Psoas muscle (tissue), 8 donors: Measurements from ENCODE around the gene PMIS2. TPM values are rescaled to one million over a fixed set of nuclear protein-coding genes. Genes with fewer than 3 reads are reported as not detected.
A peak's percentile ranks its signal among the peaks of the same experiment; 100 is the strongest.

ENCODE experiments used
- ATAC-seq, 4 donors: fragments of 200-7000 bp; cut with Tn5 transposase; one replicate each; pipeline ENCODE4 v1.9.1; 2020; ENCODE audit warnings: moderate library complexity in 3 of 4, mild to moderate bottlenecking in 2 of 4
- DNase-seq, 2 donors: peaks; one replicate each; pipeline ENCODE4 v3.0.0-alpha.2; 2020
- H3K27ac ChIP-seq: fragments of 200-600 bp; one replicate; pipeline ENCODE4 v1.8.0; 2022
- H3K27me3 ChIP-seq, 3 donors: fragments of 200-600 bp in 1 of 3; one replicate each; pipeline versions ENCODE4 v1.6.1 to v1.8.0; 2013 to 2022; ENCODE audit warnings: low read length in 2 of 3, mild to moderate bottlenecking in 2 of 3, moderate library complexity in 1 of 3; ENCODE audit not compliant: insufficient read depth in 3 of 3
- H3K36me3 ChIP-seq, 2 donors: fragments of 200-600 bp in 1 of 2; one replicate each; pipeline versions ENCODE4 v1.6.1 to v1.8.0; 2013 to 2022; ENCODE audit warnings: low read depth in 1 of 2, mild to moderate bottlenecking in 1 of 2, moderate library complexity in 1 of 2; ENCODE audit not compliant: insufficient read depth in 1 of 2
- H3K4me1 ChIP-seq: fragments of 200-600 bp; one replicate; pipeline ENCODE4 v1.8.0; 2022
- H3K4me3 ChIP-seq: fragments of 200-600 bp; one replicate; pipeline ENCODE4 v1.8.0; 2022; ENCODE audit warnings: mild to moderate bottlenecking
- H3K9me3 ChIP-seq: fragments of 200-600 bp; one replicate; pipeline ENCODE4 v1.8.0; 2022
- CTCF ChIP-seq: fragments of 200-600 bp; IDR thresholded peaks from one replicate; pipeline ENCODE4 v1.8.0; 2022; ENCODE audit warnings: antibody characterized with exemption
- WGBS, 3 donors: extraction: QIAGEN DNeasy Blood & Tissue Kit; methylation state at CpG; one replicate each; pipeline versions ENCODE4 v1.1.6 to v1.1.7; 2013; 5-methylcytosine and 5-hydroxymethylcytosine counted together
- intact Hi-C, 2 donors: fragments of 100-400 bp; cut with DNase I; formaldehyde crosslinking; loops; one replicate each; pipeline versions ENCODE4 v1.11.0 to v1.14.2; 2022
- polyA plus RNA-seq, 3 donors: library from polyadenylated mRNA; stranded (reverse); fragments of 200-250 nt; gene quantifications; one replicate each; pipeline ENCODE4 v1.2.3, GENCODE V29; 2013
- total RNA-seq, 4 donors: library from RNA; stranded (reverse); fragmentation: NEBNext Ultra II Directional in 2 of 4; extraction: Animal tissue kit (Norgen Biotek cat#: 25700) in 2 of 4; gene quantifications; one replicate each; pipeline versions ENCODE4 v1.2.1 to v1.2.4, GENCODE V29; 2021 to 2023
- donor health status: healthy with polysubstance abuse.
- donor health status: DM: no; HTN: no; CAD: no; lungs with moderate emphysema.
- donor health status: Bipolar disorder and iron deficiency.
- donor health status: healthy.
- donor health status: DM: yes; HTN: yes; CAD: no.
- donor health status: DM: no; HTN: no; CAD: no.
- donor health status: DM: no; HTN: no; CAD: no.
- donor health status: DM: yes; HTN: yes; CAD: no.

The PMIS2 gene
- total and polyA plus RNA-seq, 7 donors: not detected

- WGBS, 3 donors: 93 to 94% (median 94%) methylated on average over 11 of the region's 11 CpGs
- ATAC-seq (no peak), DNase-seq (no peak)
- H3K36me3 ChIP-seq: peaks cover 0 to 8% of the 10 kb centered on the region in 2 donors
- H3K27me3 ChIP-seq: no peaks in the 10 kb centered on the region
- peaks cover 22% of the 10 kb centered on the region for H3K4me1 ChIP-seq
- no peak overlapping the region for H3K4me3 ChIP-seq
- intact Hi-C loops: loop anchor here in 1 of 2 donors (5.0 to 10.0 kb wide), 2 partner anchors 70 to 393 kb away; partner anchors contain the start of genes HAUS5 and LRFN3
- TF ChIP-seq CTCF: no peak
- no peak overlapping the region for H3K27ac ChIP-seq
- H3K9me3 ChIP-seq: no peaks in the 10 kb centered on the region
These were observed 43.8 kb upstream of the PMIS2 start for GRCh38 chr19:35542209-35542608.

GRCh38 chr19:35543280-35544109 lies 42.5 kb upstream of the PMIS2 start:
- Histone ChIP-seq H3K4me1 (peaks cover 27% of the 10 kb centered on the region), H3K4me3 (peak overlapping the region; percentile 79), H3K27ac (no peak overlapping the region), H3K36me3 (peaks cover 0 to 19% of the 10 kb centered on the region in 2 donors), H3K27me3 (no peaks in the 10 kb centered on the region), H3K9me3 (no peaks in the 10 kb centered on the region)
- intact Hi-C loops: loop anchor here (2.0 to 10.0 kb wide), 3 partner anchors 69 to 391 kb away; partner anchors contain the start of genes HAUS5 (in 1 of the 2), LRFN3 (in 1 of the 2) and RBM42 (in 1 of the 2)
- ATAC-seq (no peak), DNase-seq (no peak)
- WGBS, 3 donors: 92 to 96% (median 93%) methylated on average over 15 of the region's 15 CpGs
- TF ChIP-seq CTCF: no peak

GRCh38 chr19:35544110-35544802 lies 41.7 kb upstream of the PMIS2 start:
- Histone ChIP-seq H3K9me3 (no peaks in the 10 kb centered on the region), H3K36me3 (peaks cover 0 to 19% of the 10 kb centered on the region in 2 donors), H3K27me3 (no peaks in the 10 kb centered on the region), H3K27ac (peak overlapping the region; percentile 90), H3K4me3 (peak overlapping the region; percentile 79), H3K4me1 (peaks cover 27% of the 10 kb centered on the region)
- DNase-seq (no peak), ATAC-seq (no peak)
- no peak for TF ChIP-seq CTCF
- WGBS, 3 donors: 68 to 80% (median 75%) methylated on average over 3 of the region's 3 CpGs
- intact Hi-C loops: loop anchor here (2.0 to 10.0 kb wide), 3 partner anchors 68 to 391 kb away; partner anchors contain the start of genes HAUS5 (in 1 of the 2), LRFN3 (in 1 of the 2) and RBM42 (in 1 of the 2)

GRCh38 chr19:35545001-35545854 lies 40.7 kb upstream of the PMIS2 start, which contains the start of gene TMEM147:
Gene TMEM147, plus strand, starts transcription at chr19:35545626. Its CDS starts 114 bp downstream, at chr19:35545740.
- H3K27ac ChIP-seq: peak within 1 kb of the TSS; percentile 90
- no peak for TF ChIP-seq CTCF
- intact Hi-C loops: loop anchor here (2.0 to 10.0 kb wide), 4 partner anchors 84 to 390 kb away; partner anchors contain the start of genes COX6B1 (in 1 of the 2), KMT2B (in 1 of the 2), LRFN3 (in 1 of the 2) and RBM42 (in 1 of the 2)
- peak within 1 kb of the TSS; percentile 79 for H3K4me3 ChIP-seq
- peaks cover 27% of the 10 kb centered on the region for H3K4me1 ChIP-seq
- no peaks in the 10 kb centered on the region for H3K9me3 ChIP-seq
- WGBS, 3 donors: 0% methylated on average over 61 to 85 of the region's 85 CpGs
- DNase-seq: peak; percentile 97
- no peaks in the 10 kb centered on the region for H3K27me3 ChIP-seq
- peak; percentile 98 to 99 (median 99) for ATAC-seq
- peaks cover 0 to 19% of the 10 kb centered on the region in 2 donors for H3K36me3 ChIP-seq
